K562 (cell line): Measurements from ENCODE around the gene CACNG1. TPM values are rescaled to one million over a fixed set of nuclear protein-coding genes. Genes with fewer than 3 reads are reported as not detected.

ENCODE experiments used
- ATAC-seq: fragments of 200-7000 bp; cut with Tn5 transposase; 3 replicates; pipeline ENCODE4 v1.9.1; 2020; ENCODE audit warnings: moderate library complexity
- BruUV-seq: library from RNA; stranded (reverse); fragments of 400-500 nt; replicated peaks from 2 replicates; lab custom pipeline; 2021; lab: Mats Ljungman, UMichigan
- CTCF ChIA-PET: fragments of 300-600 bp; formaldehyde crosslinking; extraction: SDS; loops from one replicate; lab custom pipeline; 2021; ENCODE audit warnings: low intra/inter-chr PET ratio; lab: Yijun Ruan, JAX
- POLR2A ChIA-PET: fragments of 300-600, 350-650 bp; sonication (Branson Sonifier 250); formaldehyde crosslinking; extraction: SDS; loops from one replicate; lab custom pipeline; 2021; ENCODE audit warnings: antibody characterized with exemption, inconsistent platforms; lab: Yijun Ruan, JAX
- DNase-seq, 4 experiments: peaks; one replicate each; pipeline versions ENCODE4 v3.0.0 to v3.0.0-alpha.2; 2011 to 2018; ENCODE audit warnings: low spot score in 3 of 4, mixed read lengths in 3 of 4; ENCODE audit errors: extremely low read depth in 1 of 4
- FAIRE-seq: peaks from 2 replicates; lab custom pipeline; 2011; peaks lifted over from hg19 to GRCh38; lab: Jason Lieb, UNC
- H2AFZ ChIP-seq: 2 replicates; pipeline ENCODE4 v1.6.0; 2011; ENCODE audit warnings: low read depth, low read length, control low read depth, inconsistent platforms
- H3K27ac ChIP-seq: fragments of 200-600 bp; 3 replicates; pipeline ENCODE4 v1.8.0; 2011; ENCODE audit warnings: low read depth, mild to moderate bottlenecking, control low read depth, inconsistent platforms, low read length, moderate library complexity, mixed read lengths; ENCODE audit errors: extremely low read depth
- H3K27me3 ChIP-seq, 2 experiments: fragments of 300-600 bp in 1 of 2; 2 replicates in 1 of 2; 3 replicates in 1 of 2; pipeline versions ENCODE4 v1.6.0 to v1.8.0; 2011; ENCODE audit warnings: inconsistent platforms in 2 of 2, low read length in 2 of 2, mild to moderate bottlenecking in 1 of 2, mixed read lengths in 1 of 2, moderate library complexity in 1 of 2; ENCODE audit not compliant: control insufficient read depth in 2 of 2, insufficient read depth in 2 of 2
- H3K36me3 ChIP-seq: fragments of 300-600 bp; 3 replicates; pipeline ENCODE4 v1.8.0; 2011; ENCODE audit warnings: mild to moderate bottlenecking, low read length, inconsistent platforms; ENCODE audit not compliant: control insufficient read depth, insufficient read depth
- H3K4me1 ChIP-seq, 2 experiments: fragments of 200-600 bp in 1 of 2; replicated peaks in 1 of 2; 2 replicates in 1 of 2; 3 replicates in 1 of 2; pipeline versions ENCODE4 v1.5.1 to v1.8.0; 2011; ENCODE audit warnings: inconsistent platforms in 2 of 2, low read length in 2 of 2, mild to moderate bottlenecking in 1 of 2, mixed read lengths in 1 of 2, moderate library complexity in 1 of 2; ENCODE audit not compliant: control insufficient read depth in 2 of 2, insufficient read depth in 2 of 2
- H3K4me2 ChIP-seq: 2 replicates; pipeline ENCODE4 v1.6.1; 2011; ENCODE audit warnings: low read length, control low read depth, inconsistent platforms, mixed read lengths; ENCODE audit not compliant: insufficient read depth
- H3K4me3 ChIP-seq: fragments of 200-600 bp; sonication (generic), shearing (Covaris generic); 2 replicates; pipeline ENCODE4 v1.5.1; 2016; ENCODE audit warnings: control low read depth, inconsistent platforms
- H3K79me2 ChIP-seq: fragments of 200-600 bp; 3 replicates; pipeline ENCODE4 v1.8.0; 2011; ENCODE audit warnings: low read length, inconsistent platforms; ENCODE audit not compliant: control insufficient read depth, insufficient read depth
- H3K9ac ChIP-seq, 2 experiments: 2 replicates each; pipeline versions ENCODE4 v1.6.0 to v1.6.1; 2011; ENCODE audit warnings: low read depth in 2 of 2, low read length in 2 of 2, control low read depth in 1 of 2, inconsistent platforms in 1 of 2, mild to moderate bottlenecking in 1 of 2, mixed read lengths in 1 of 2; ENCODE audit not compliant: insufficient read depth in 1 of 2
- H3K9me1 ChIP-seq: one replicate; pipeline ENCODE4 v1.6.0; 2011; ENCODE audit warnings: inconsistent platforms, mild to moderate bottlenecking, low read length, moderate library complexity; ENCODE audit not compliant: control insufficient read depth, insufficient read depth
- H3K9me3 ChIP-seq: replicated peaks from 2 replicates; pipeline ENCODE4 v1.5.1; 2011; ENCODE audit warnings: low read depth, low read length, inconsistent platforms; ENCODE audit not compliant: control insufficient read depth, insufficient read depth
- H4K20me1 ChIP-seq: replicated peaks from 2 replicates; pipeline ENCODE4 v1.6.1; 2011; ENCODE audit warnings: low read length, inconsistent platforms, mixed read lengths; ENCODE audit not compliant: control insufficient read depth, insufficient read depth
- MBD2 ChIP-seq: sonication (generic); IDR thresholded peaks from 2 replicates; pipeline ENCODE4 v1.6.1; 2016; ENCODE audit warnings: low read depth, borderline replicate concordance
- NONO ChIP-seq, 2 experiments: fragments of 200-400 bp in 1 of 2; fragments of 450-650 bp in 1 of 2; formaldehyde crosslinking in 1 of 2; IDR thresholded peaks; 2 replicates each; pipeline ENCODE4 v1.6.1; 2017; ENCODE audit warnings: low read depth in 2 of 2, mild to moderate bottlenecking in 2 of 2, moderate library complexity in 2 of 2, low read length in 1 of 2
- U2AF1 ChIP-seq: fragments of 200-400 bp; formaldehyde crosslinking; optimal IDR thresholded peaks from 2 replicates; pipeline ENCODE3; 2017; ENCODE audit warnings: mild to moderate bottlenecking, low read depth, low read length, moderate library complexity
- WGBS: fragments of 100-300 bp; shearing (Covaris generic); methylation state at CpG from one replicate; pipeline ENCODE4 v1.1.6; 2016; ENCODE audit warnings: low coverage, mixed read lengths; ENCODE audit not compliant: insufficient coverage; ENCODE audit errors: missing lambda C conversion rate; 5-methylcytosine and 5-hydroxymethylcytosine counted together
- in situ Hi-C: fragments of 300-500 bp; cut with MboI; formaldehyde crosslinking; loops from 4 replicates; pipeline ENCODE4 v1.15.0; 2018; ENCODE audit warnings: inconsistent platforms, mixed read lengths
- intact Hi-C: fragments of 100-400 bp; cut with micrococcal nuclease; formaldehyde crosslinking; loops from 2 replicates; pipeline ENCODE4 v1.14.2; 2022
- polyA plus RNA-seq, 8 experiments: library from polyadenylated mRNA; depleted of rRNA in 4 of 8; stranded (reverse) in 5 of 8; unstranded in 3 of 8; fragments of >200 nt; fragmentation: Nextera tagmentation in 2 of 8; fragmentation: Illumina TruSeq in 1 of 8; extraction: Ambion mirVana in 2 of 8; extraction: Trizol in 1 of 8; gene quantifications; 2 replicates each; pipeline versions ENCODE4 v1.2.1 to v1.2.3, GENCODE V29; 2011 to 2014; ENCODE audit warnings: inconsistent platforms in 1 of 8, missing spikeins in 1 of 8
- total RNA-seq, 7 experiments: library from RNA; depleted of rRNA in 6 of 7; stranded (reverse); fragments of >200 nt in 6 of 7; fragmentation: Illumina TruSeq in 2 of 7; extraction: Trizol in 2 of 7; gene quantifications; 2 replicates each; pipeline versions ENCODE4 v1.2.1 to v1.2.3, GENCODE V29; 2011 to 2021; ENCODE audit warnings: low replicate concordance in 1 of 7
- TF ChIP-seq, protein P1 (sequence below): fragments of 250-450 bp; sonication (Bioruptor Pico); IDR thresholded peaks from 2 replicates; pipeline ENCODE4 v1.8.0; 2021; ENCODE audit warnings: moderate library complexity, mild to moderate bottlenecking, inconsistent platforms
- TF ChIP-seq, protein P2 (sequence below): fragments of 450-650 bp; IDR thresholded peaks from 2 replicates; pipeline ENCODE4 v1.6.1; 2017; ENCODE audit warnings: antibody characterized with exemption
- TF ChIP-seq, protein P3 (sequence below): fragments of 450-650 bp; IDR thresholded peaks from 2 replicates; pipeline ENCODE4 v1.6.1; 2018; ENCODE audit not compliant: partially characterized antibody
- TF ChIP-seq, protein P4 (sequence below): fragments of 450-650 bp; IDR thresholded peaks from 2 replicates; pipeline ENCODE4 v1.6.1; 2017; ENCODE audit warnings: mild to moderate bottlenecking, moderate library complexity

The CACNG1 gene
- total and polyA plus RNA-seq, 9 of the 15 experiments (the other 6 are each of a cell fraction or from before 2014, with no cell fraction given): not detected

DNA sequence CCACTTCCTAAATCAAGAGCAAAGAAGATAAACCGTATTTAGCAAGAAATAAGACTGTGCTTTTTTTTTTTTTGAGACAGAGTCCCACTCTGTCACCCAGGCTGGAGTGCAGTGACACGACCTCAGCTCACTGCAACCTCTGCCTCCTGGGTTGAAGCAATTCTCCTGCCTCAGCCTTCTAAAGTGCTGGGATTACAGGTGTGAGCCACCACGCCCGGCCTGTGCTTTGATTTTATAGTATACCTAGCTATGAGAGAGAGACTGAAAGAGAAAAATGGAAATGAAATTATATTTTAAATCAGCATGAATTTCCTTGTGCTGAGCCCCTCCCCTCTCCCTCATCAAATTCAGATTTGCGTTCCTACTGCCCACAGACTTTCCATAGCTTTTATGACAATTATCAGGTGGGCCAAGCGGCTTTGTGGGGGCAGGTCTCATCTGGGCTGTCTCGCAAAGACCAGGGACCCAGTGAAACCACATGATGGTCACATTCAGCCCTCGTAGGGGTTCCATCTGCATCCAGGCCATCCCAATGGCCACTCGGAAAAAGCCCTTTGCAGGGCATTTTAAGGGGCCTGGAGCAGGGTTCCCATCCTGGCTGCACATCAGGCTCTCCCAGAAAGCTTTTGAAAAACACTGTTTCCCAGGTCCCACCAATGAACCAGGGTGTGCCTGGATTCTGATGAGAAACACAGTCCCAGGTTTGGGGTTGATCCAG, 8.5 kb downstream of the CACNG1 start:
- Histone ChIP-seq H3K27me3 (peaks cover 23 to 48% of the 10 kb centered on the region in 2 experiments), H3K4me1 (peaks cover 0 to 6% of the 10 kb centered on the region in 2 experiments; a peak in 1 of 5 replicates), H4K20me1 (no peaks in the 10 kb centered on the region), H3K36me3 (no peaks in the 10 kb centered on the region; the same call in 2 of the 3 replicates), H3K9me3 (no peaks in the 10 kb centered on the region; the same call in 1 of the 2 replicates), H3K79me2 (no peaks in the 10 kb centered on the region), H3K27ac (no peak overlapping the region), H3K4me2 (no peak overlapping the region), H3K9me1 (no peaks in the 10 kb centered on the region), H3K4me3 (no peak overlapping the region), H3K9ac (no peak overlapping the region), H2AFZ (no peak overlapping the region)
- no peak for DNase-seq
- 5% methylated on average over 8 of the region's 9 CpGs for WGBS
- ATAC-seq: no peak
- no peak for FAIRE-seq
- POLR2A ChIA-PET: interaction anchor here (0.7 kb wide), 2 partner anchors 11 to 144 kb away, joined by 3 to 4 read pairs; no protein-coding TSS in a partner anchor
- CTCF ChIA-PET: no interaction called here
- no peak for TF ChIP-seq MBD2
- TF ChIP-seq U2AF1: no peak
- TF ChIP-seq, protein P1, sequence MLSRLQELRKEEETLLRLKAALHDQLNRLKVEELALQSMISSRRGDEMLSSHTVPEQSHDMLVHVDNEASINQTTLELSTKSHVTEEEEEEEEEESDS (CRISPR knock-in tag): no peak
- TF ChIP-seq, protein P2, sequence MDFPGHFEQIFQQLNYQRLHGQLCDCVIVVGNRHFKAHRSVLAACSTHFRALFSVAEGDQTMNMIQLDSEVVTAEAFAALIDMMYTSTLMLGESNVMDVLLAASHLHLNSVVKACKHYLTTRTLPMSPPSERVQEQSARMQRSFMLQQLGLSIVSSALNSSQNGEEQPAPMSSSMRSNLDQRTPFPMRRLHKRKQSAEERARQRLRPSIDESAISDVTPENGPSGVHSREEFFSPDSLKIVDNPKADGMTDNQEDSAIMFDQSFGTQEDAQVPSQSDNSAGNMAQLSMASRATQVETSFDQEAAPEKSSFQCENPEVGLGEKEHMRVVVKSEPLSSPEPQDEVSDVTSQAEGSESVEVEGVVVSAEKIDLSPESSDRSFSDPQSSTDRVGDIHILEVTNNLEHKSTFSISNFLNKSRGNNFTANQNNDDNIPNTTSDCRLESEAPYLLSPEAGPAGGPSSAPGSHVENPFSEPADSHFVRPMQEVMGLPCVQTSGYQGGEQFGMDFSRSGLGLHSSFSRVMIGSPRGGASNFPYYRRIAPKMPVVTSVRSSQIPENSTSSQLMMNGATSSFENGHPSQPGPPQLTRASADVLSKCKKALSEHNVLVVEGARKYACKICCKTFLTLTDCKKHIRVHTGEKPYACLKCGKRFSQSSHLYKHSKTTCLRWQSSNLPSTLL: no peak
- TF ChIP-seq, protein P3, sequence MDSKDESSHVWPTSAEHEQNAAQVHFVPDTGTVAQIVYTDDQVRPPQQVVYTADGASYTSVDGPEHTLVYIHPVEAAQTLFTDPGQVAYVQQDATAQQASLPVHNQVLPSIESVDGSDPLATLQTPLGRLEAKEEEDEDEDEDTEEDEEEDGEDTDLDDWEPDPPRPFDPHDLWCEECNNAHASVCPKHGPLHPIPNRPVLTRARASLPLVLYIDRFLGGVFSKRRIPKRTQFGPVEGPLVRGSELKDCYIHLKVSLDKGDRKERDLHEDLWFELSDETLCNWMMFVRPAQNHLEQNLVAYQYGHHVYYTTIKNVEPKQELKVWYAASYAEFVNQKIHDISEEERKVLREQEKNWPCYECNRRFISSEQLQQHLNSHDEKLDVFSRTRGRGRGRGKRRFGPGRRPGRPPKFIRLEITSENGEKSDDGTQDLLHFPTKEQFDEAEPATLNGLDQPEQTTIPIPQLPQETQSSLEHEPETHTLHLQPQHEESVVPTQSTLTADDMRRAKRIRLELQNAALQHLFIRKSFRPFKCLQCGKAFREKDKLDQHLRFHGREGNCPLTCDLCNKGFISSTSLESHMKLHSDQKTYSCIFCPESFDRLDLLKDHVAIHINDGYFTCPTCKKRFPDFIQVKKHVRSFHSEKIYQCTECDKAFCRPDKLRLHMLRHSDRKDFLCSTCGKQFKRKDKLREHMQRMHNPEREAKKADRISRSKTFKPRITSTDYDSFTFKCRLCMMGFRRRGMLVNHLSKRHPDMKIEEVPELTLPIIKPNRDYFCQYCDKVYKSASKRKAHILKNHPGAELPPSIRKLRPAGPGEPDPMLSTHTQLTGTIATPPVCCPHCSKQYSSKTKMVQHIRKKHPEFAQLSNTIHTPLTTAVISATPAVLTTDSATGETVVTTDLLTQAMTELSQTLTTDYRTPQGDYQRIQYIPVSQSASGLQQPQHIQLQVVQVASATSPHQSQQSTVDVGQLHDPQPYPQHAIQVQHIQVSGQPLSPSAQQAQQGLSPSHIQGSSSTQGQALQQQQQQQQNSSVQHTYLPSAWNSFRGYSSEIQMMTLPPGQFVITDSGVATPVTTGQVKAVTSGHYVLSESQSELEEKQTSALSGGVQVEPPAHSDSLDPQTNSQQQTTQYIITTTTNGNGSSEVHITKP: no peak
- TF ChIP-seq, protein P4, sequence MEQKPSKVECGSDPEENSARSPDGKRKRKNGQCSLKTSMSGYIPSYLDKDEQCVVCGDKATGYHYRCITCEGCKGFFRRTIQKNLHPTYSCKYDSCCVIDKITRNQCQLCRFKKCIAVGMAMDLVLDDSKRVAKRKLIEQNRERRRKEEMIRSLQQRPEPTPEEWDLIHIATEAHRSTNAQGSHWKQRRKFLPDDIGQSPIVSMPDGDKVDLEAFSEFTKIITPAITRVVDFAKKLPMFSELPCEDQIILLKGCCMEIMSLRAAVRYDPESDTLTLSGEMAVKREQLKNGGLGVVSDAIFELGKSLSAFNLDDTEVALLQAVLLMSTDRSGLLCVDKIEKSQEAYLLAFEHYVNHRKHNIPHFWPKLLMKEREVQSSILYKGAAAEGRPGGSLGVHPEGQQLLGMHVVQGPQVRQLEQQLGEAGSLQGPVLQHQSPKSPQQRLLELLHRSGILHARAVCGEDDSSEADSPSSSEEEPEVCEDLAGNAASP: no peak
- TF ChIP-seq NONO (IDR thresholded peaks at IDR 0.05; ENCODE audit: low read depth in 2 of 2, low read length in 1 of 2): no peak
- in situ Hi-C loops: no loop called here
- intact Hi-C loops: no loop called here
- no TSS peak for BruUV-seq
